ENCODE measurements around the gene KCND2. TPM values are rescaled to one million over a fixed set of nuclear protein-coding genes. Genes with fewer than 3 reads are reported as not detected.

The KCND2 gene
- total RNA-seq, 4 donors from 2014 or later, result 0.89 to 2.1 (median 1.4) TPM

DNA sequence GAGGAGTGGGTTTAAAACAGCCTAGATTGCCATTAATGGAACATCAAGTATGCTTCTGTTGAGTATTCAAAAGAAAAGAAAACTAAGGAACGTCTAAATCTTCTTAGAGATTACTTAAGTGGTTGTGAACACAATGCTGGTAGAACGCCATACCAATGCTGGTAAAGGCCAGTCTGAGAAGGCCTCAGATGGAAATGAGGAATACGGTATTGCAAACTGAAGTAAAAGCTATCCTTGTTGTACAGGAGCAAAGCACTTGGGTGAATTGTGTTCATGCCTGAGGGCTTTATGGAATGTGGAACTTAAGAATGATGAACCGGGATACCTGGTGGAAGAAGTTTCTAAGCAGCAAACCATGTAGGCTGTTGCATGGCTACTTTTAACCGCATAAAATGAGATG lies 208.0 kb downstream of the KCND2 start:
- no peaks in the 10 kb centered on the region for H3K4me1 ChIP-seq
- no peak for DNase-seq
- H3K9me3 ChIP-seq, result no peaks in the 10 kb centered on the region
- H3K36me3 ChIP-seq, result no peaks in the 10 kb centered on the region
- H3K27ac ChIP-seq, result no peak overlapping the region
- intact Hi-C loops (cut with DNase I), result no loop called here
- no peak overlapping the region for H3K4me3 ChIP-seq (replicated peaks in 1 of 3)
- no peaks in the 10 kb centered on the region for H3K27me3 ChIP-seq
- WGBS, 2 donors, result 46 to 52% methylated on average over 5 of the region's 5 CpGs
- TF ChIP-seq POLR2A (IDR thresholded peaks at IDR 0.05), result no peak
- TF ChIP-seq, protein P1, sequence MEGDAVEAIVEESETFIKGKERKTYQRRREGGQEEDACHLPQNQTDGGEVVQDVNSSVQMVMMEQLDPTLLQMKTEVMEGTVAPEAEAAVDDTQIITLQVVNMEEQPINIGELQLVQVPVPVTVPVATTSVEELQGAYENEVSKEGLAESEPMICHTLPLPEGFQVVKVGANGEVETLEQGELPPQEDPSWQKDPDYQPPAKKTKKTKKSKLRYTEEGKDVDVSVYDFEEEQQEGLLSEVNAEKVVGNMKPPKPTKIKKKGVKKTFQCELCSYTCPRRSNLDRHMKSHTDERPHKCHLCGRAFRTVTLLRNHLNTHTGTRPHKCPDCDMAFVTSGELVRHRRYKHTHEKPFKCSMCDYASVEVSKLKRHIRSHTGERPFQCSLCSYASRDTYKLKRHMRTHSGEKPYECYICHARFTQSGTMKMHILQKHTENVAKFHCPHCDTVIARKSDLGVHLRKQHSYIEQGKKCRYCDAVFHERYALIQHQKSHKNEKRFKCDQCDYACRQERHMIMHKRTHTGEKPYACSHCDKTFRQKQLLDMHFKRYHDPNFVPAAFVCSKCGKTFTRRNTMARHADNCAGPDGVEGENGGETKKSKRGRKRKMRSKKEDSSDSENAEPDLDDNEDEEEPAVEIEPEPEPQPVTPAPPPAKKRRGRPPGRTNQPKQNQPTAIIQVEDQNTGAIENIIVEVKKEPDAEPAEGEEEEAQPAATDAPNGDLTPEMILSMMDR (IDR thresholded peaks at IDR 0.05), result no peak

DNA sequence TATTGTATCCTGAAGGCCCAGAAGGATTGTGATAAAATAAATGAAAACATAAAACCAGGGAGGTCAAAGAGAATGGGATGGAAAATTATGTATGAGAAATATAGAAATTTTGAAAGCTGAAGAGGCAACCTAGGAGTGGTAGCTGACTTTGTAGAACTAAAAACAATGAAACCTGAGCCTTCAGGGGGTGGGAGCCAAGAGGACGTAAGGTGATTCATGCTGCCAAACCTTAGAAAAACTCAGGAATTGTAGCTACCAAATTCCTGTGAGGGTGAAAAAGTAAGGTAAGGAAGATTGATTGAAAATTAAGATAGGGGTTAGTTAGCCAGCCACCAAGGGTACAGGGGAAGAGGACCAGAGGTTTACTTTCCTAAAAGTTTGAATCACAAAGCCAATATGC lies 213.2 kb downstream of the KCND2 start:
- WGBS, 2 donors, result 45 to 59% methylated on average over 1 of the region's 1 CpG

DNA sequence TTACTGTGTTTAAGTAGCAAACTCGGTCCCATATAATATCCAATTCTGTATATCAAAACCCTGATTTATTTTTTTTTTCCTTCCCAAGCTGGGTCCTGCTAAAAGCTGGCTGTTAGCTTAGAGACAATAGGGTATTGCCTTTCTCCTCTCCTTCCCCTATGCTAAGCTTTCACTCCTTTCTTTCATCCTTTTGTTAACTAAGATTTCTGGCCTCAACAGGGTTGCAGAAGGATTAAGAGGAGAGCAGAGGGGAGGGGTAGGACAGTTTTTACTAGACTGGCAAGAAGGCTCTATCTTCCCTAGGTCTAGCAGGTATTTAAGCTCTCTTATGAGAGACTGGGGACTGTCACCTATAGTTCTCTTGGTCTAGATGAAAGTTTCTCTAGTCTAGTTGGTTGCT lies 229.2 kb downstream of the KCND2 start:
- no peaks in the 10 kb centered on the region for H3K4me1 ChIP-seq
- H3K9me3 ChIP-seq, result no peaks in the 10 kb centered on the region
- TF ChIP-seq, protein P1 (IDR thresholded peaks at IDR 0.05), result no peak
- TF ChIP-seq POLR2A (IDR thresholded peaks at IDR 0.05), result no peak
- no peak overlapping the region for H3K27ac ChIP-seq
- WGBS, 2 donors, result 29 to 33% methylated on average over 1 of the region's 1 CpG
- no peak overlapping the region for H3K4me3 ChIP-seq (replicated peaks in 1 of 3)
- no peaks in the 10 kb centered on the region for H3K36me3 ChIP-seq
- no peaks in the 10 kb centered on the region for H3K27me3 ChIP-seq
- intact Hi-C loops (cut with DNase I), result no loop called here
- no peak for DNase-seq

More for the DNA sequence above, 213.2 kb downstream of the KCND2 start:
- Histone ChIP-seq H3K27me3 (no peaks in the 10 kb centered on the region), H3K27ac (no peak overlapping the region), H3K9me3 (no peaks in the 10 kb centered on the region), H3K4me1 (no peaks in the 10 kb centered on the region), H3K36me3 (no peaks in the 10 kb centered on the region), H3K4me3 (replicated peaks in 1 of 3) (no peak overlapping the region)
- TF ChIP-seq POLR2A (IDR thresholded peaks at IDR 0.05), result no peak
- TF ChIP-seq, protein P1 (IDR thresholded peaks at IDR 0.05), result no peak
- DNase-seq, result no peak
- intact Hi-C loops (cut with DNase I), result no loop called here

DNA sequence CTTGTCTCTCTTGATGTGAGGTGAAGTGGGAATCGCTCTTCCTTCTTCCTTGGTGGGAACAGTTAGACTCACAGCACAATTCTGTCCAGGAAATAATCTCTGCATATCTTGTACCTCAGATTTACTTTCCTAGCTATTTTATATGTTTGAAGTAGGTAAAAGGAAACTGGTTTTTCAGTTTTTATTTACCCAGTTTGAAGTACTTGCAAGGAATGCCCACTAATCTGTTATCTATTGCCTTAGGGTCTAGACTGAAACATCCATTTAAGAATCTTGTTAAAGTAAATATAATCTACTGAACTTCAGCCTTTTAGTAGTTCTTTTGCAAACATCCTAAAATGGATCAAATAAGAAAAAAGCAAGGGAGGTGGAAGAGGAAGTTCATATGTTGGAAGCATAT lies 229.8 kb downstream of the KCND2 start:
- no peaks in the 10 kb centered on the region for H3K36me3 ChIP-seq
- intact Hi-C loops (cut with DNase I), result no loop called here
- no peak overlapping the region for H3K27ac ChIP-seq
- no peaks in the 10 kb centered on the region for H3K27me3 ChIP-seq
- no peak overlapping the region for H3K4me3 ChIP-seq (replicated peaks in 1 of 3)
- WGBS, 2 donors, result 89 to 97% methylated on average over 1 of the region's 1 CpG
- H3K9me3 ChIP-seq, result no peaks in the 10 kb centered on the region
- DNase-seq, result no peak
- no peak for TF ChIP-seq POLR2A (IDR thresholded peaks at IDR 0.05)
- TF ChIP-seq, protein P1 (IDR thresholded peaks at IDR 0.05), result no peak
- no peaks in the 10 kb centered on the region for H3K4me1 ChIP-seq

DNA sequence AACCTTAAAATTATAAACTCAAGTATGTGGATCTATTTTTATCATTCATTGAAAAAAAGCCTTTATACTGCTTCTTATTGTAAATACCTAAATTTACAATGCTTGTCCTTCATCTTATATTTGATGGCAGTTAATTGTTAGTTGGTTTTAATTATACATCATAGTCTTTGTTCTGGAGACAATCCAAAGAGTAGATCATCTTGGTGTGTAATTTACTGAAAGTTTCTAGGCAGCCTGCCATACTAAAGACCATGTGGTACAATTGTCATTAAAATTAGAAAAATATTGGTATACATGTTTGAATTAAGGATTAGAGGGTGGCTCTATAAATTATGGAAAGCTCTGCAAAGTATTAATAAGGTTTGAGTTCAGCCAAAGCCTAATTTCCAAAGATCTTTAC lies 231.4 kb downstream of the KCND2 start:
- intact Hi-C loops (cut with DNase I), result no loop called here
- Histone ChIP-seq H3K27me3 (no peaks in the 10 kb centered on the region), H3K27ac (no peak overlapping the region), H3K4me1 (no peaks in the 10 kb centered on the region), H3K4me3 (replicated peaks in 1 of 3) (no peak overlapping the region), H3K36me3 (no peaks in the 10 kb centered on the region), H3K9me3 (no peaks in the 10 kb centered on the region)
- DNase-seq, result no peak
- TF ChIP-seq, protein P1 (IDR thresholded peaks at IDR 0.05), result no peak
- TF ChIP-seq POLR2A (IDR thresholded peaks at IDR 0.05), result no peak

Measured in thyroid gland (tissue), 4 donors.